Activated naive CD4-positive, alpha-beta T cell treated with Interleukin-2 at 50 U/mL for 16 hours (primary cell): Measurements from ENCODE around the gene ABT1.

Experiments used
- DNase-seq: peaks from one replicate; pipeline ENCODE4 v3.0.0-alpha.2; 2020

ABT1 gene

DNA sequence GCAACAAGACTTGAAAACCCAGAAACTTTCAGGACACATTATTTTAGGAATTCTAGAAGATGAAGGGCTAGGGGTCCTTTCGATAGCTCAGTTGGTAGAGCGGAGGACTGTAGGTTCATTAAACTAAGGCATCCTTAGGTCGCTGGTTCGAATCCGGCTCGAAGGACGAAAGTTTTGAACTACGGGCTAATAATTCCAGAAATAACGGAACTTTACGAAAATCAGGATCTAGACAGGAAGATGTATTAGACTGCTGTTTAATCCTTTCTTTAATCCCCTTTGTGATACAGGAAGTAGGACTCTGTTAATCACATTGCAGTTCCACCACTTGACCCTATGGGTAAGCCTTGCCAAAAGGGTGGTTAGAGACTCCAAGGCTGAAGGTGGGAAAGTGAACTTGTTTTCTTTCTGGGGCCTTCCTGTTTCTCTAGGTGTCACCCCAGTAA lies 21.2 kb upstream of the ABT1 start:
- DNase-seq, result no peak

DNA sequence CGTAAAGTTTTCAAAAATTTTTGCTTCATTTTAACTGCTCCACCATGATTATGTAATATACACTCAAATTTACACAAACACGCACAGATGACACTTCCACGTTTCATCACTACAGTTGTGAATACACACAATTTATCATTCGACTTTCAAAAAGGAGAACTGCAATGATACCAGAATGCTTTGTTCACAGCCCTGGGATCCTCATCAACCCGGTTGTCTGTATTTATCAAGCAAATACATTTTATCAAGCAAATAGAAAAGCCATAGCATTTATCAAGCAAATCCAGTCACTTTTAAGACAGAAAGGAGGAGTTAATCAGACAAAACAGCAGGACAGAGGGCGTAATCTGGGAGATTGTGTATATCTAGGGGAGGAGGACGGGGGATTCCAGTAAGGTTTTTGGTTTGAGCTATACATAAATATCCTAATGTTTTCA lies 20.3 kb upstream of the ABT1 start:
- no peak for DNase-seq

DNA sequence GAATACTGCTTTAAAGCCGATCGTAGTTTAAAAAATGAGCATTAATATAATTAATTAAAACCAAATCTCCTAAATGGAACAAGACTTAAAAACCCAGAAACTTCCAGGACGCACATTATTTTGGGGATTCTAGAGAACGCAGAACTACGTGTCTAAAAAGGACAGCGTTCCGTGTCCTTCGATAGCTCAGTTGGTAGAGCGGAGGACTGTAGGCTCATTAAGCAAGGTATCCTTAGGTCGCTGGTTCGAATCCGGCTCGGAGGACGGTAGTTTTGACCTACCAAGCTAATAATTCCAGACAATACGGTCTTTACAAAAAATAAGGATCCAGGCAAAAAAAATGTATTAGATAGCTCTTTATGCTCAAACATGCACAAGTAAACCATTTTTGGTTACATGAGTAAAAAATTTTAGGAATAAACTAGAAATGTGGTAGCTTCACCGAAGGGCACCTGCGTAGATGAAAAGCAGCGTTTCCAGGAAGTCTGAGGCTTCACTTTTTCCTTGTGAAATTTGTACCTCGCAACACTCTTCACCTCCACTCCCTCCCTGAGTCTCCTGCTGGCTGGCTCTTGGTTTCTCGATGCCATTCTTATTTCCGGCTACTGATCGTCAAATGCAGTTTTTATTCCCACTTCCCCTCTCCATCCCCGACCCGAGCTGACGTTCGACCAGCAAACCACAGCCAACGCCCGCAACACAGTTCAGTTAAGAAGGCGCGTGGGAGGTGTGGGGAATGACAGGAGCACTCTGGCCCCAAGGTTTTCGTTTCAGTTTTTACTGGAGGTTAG lies 19.6 kb upstream of the ABT1 start:
- DNase-seq, result peak; percentile 73

GRCh38 chr6:26577720-26578072 lies 19.1 kb upstream of the ABT1 start:
- no peak for DNase-seq

- no peak for DNase-seq
These were observed 18.5 kb upstream of the ABT1 start for GRCh38 chr6:26578279-26578678.

GRCh38 chr6:26578741-26579140 lies 18.0 kb upstream of the ABT1 start:
- DNase-seq, result no peak

GRCh38 chr6:26581164-26581915 lies 15.4 kb upstream of the ABT1 start:
- DNase-seq, result no peak

DNA sequence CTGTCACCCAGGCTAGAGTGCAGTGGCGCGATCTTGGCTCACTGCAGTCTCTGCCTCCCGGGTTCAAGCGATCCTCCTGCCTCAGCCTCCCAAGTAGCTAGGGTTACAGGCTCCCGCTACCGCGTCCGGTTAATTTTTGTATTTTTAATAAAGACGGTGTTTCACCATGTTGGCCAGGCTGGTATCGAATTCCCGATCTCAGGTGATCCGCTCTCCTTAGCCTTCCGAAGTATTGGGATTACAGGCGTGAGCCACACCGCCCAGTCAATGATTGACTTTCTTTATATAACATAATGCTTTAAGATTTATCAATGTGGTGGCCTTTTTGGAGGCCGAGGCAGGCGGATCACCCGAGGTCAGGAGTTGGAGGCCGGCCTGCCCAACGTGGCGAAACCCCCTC lies 7.8 kb upstream of the ABT1 start:
- no peak for DNase-seq

DNA sequence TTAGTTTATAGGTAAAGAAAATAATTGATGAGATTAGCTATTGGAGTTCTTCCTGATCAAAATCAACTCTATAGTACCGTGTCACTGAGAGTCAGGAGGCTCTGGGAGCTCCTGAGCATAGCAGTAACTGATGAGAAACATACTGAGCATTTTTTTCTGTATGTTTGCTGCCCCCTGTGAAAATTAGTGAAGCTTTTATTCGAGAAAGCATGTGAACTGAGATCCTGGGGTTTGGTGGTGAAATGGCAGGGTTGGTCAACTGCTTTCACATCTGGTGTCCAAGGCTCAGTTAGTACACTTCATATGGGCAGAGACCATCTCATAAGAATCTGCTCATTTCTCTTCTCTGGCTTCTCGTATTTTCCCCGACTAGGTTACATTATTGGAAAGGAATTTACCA lies 4.1 kb upstream of the ABT1 start:
- DNase-seq, result no peak

DNA sequence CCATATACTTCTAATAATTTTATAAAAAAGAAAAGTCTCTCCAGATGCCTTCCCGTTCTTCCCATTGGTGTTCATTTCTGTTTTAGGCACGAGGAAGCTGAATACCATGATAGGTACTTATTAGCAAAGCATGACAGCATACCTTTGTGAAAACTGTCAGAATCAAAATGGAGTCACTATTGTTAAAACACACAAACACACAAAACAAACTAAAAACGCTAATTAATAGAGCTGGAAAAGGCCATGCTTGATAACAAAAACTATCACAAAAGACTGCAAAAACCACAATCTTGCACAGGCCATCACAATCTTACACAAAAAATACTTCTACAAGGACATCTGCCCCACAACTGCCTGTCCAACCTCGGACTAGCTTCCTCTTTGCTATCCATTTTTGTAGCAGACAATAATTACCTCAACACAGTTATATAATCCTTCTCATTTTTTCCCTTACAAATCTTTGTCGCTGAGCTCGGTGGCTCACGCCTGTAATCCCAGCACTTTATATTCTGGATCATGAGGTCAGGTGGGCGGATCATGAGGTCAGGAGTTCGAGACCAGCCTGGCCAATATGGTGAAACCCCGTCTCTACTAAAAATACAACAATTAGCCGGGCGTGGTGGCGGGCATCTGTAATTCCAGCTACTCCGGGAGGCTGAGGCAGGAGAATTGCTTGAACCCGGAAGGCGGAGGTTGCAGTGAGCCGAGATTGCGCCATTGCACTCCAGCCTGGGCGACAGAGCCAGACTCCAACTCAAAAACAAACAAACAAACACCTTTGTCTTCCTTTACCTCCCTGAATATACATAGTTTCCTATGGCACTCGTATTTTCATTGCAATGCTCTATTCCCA lies 3.2 kb upstream of the ABT1 start:
- DNase-seq, result no peak

- DNase-seq, result no peak
These were observed 2.6 kb upstream of the ABT1 start for GRCh38 chr6:26594131-26594498.

GRCh38 chr6:26594730-26595632 lies 1.8 kb upstream of the ABT1 start:
- peak; percentile 44 for DNase-seq

GRCh38 chr6:26595669-26596269 lies 984 bp upstream of the ABT1 start:
- DNase-seq, result peak; percentile 88

- no peak for DNase-seq
These were observed 625 bp downstream of the ABT1 start for GRCh38 chr6:26597389-26597766.

GRCh38 chr6:26597821-26598220 lies 1.1 kb downstream of the ABT1 start:
- DNase-seq, result no peak

- DNase-seq, result no peak
These were observed 1.5 kb downstream of the ABT1 start for GRCh38 chr6:26598267-26598666.

GRCh38 chr6:26599134-26599533 lies 2.4 kb downstream of the ABT1 start:
- no peak for DNase-seq

DNA sequence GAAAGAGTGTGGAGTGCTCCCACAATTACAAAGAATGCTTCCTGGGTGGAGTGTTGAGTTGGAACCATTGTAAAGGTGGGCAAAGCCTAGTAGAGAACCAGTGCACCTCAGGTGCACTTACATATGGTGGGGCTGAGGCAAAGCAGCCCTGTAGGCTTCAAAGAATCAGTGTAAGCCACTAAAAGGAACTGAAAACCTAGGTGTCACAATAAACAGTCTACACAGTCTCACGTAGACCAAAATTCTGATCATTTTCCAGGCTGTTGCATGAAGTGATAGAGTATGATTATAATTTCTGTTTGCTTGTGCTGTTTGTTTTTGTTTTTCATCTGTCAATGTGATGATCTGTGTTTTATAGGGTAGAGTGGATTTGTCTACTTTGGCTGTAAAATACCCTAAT lies 2.8 kb downstream of the ABT1 start:
- DNase-seq, result no peak

DNA sequence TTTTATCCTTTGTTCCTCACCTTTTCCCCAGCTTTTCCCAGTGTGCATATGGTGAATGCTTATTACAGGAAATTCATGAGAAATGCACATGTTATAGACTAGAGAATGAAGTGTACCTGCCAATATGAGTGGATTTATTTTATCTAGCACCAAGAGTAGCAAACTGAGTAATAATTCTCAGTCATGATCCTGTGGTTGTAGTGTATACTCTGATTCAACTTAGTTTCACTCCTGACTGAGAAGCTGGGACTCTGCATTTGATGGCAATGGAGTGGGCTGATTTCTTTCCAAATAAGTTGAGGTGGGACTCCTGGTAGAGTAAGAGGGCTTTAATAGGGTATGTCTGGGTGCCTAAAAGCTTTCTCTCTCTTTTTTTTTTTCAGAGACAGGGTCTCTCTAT lies 4.0 kb downstream of the ABT1 start:
- DNase-seq, result no peak

GRCh38 chr6:26602262-26602661 lies 5.5 kb downstream of the ABT1 start:
- DNase-seq, result no peak

GRCh38 chr6:26604026-26604425 lies 7.3 kb downstream of the ABT1 start:
- DNase-seq, result no peak

DNA sequence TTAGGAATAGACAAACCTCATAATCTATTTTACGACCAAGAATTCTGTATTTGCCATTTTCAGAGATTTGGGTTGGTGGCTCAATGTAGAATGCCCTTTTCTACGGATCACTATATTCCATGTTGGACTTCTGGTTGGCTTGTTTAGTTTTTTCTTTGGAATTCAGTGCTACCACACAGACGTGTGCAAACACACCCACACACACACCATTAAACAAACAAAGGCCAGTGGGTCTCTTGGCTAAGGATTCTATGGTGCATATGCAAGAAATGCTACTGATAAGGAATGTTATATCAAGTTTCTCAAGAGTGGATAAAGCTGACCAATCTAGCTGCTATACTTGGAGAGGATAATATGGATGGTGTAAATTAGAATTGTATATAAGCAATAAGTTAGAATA lies 8.0 kb downstream of the ABT1 start:
- no peak for DNase-seq
